Body of pancreas (tissue), 4 donors: ENCODE measurements around the gene FEM1B. TPM values are rescaled to one million over a fixed set of nuclear protein-coding genes. Genes with fewer than 3 reads are reported as not detected.

Experiments
- ATAC-seq: fragments of 150-250 bp; one replicate; pipeline ENCODE4 v1.9.1; 2016
- DNase-seq, 4 donors: peaks; one replicate each; pipeline ENCODE4 v3.0.0-alpha.2; 2019
- H3K27ac ChIP-seq, 4 donors: fragments of 200-600 bp; sonication (generic); 1 replicate in 3 of 4; 2 replicates in 1 of 4; pipeline versions ENCODE4 v1.5.1 to v1.6.1; 2016 to 2019; ENCODE audit warnings: mild to moderate bottlenecking in 1 of 4, mixed read lengths in 1 of 4, moderate library complexity in 1 of 4
- H3K27me3 ChIP-seq, 2 donors: fragments of 200-600 bp; sonication (generic); one replicate each; pipeline ENCODE4 v1.6.0; 2016; ENCODE audit warnings: mild to moderate bottlenecking in 1 of 2
- H3K36me3 ChIP-seq, 2 donors: fragments of 200-600 bp; sonication (generic); replicated peaks in 1 of 2; 2 replicates each; pipeline ENCODE4 v1.5.1; 2016; ENCODE audit warnings: low read depth in 2 of 2; ENCODE audit not compliant: insufficient read depth in 1 of 2
- H3K4me1 ChIP-seq: fragments of 200-600 bp; sonication (generic); one replicate; pipeline ENCODE4 v1.6.0; 2016
- H3K4me3 ChIP-seq, 2 donors: fragments of 200-600 bp; sonication (generic); 1 replicate in 1 of 2; 2 replicates in 1 of 2; pipeline ENCODE4 v1.5.1; 2016 to 2019
- H3K9me3 ChIP-seq, 3 donors: fragments of 200-600 bp; sonication (generic); 1 replicate in 2 of 3; 2 replicates in 1 of 3; pipeline ENCODE4 v1.5.1; 2016
- CTCF ChIP-seq, 7 experiments: fragments of 450-650 bp in 4 of 7; fragments of 200-600 bp in 3 of 7; sonication (generic) in 3 of 7; IDR thresholded peaks; one replicate each; pipeline ENCODE4 v1.5.1; 2016 to 2019; ENCODE audit warnings: antibody characterized with exemption in 7 of 7
- POLR2A ChIP-seq, 3 donors: fragments of 450-650 bp; IDR thresholded peaks; one replicate each; pipeline ENCODE4 v1.6.1; 2016; ENCODE audit warnings: antibody characterized with exemption in 3 of 3, mild to moderate bottlenecking in 2 of 3
- WGBS, 2 donors: methylation state at CpG; one replicate each; pipeline ENCODE4 v1.1.5; 2017; 5-methylcytosine and 5-hydroxymethylcytosine counted together
- intact Hi-C: fragments of 100-400 bp; cut with DNase I; formaldehyde crosslinking; loops from one replicate; pipeline ENCODE4 v1.15.1; 2023
- total RNA-seq, 2 donors: library from RNA; depleted of rRNA; stranded (reverse); fragments of >200 nt; gene quantifications; one replicate each; pipeline ENCODE4 v1.1.0, GENCODE V29; 2016

Gene FEM1B
- total RNA-seq, 2 donors from 2014 or later, result 10.5 to 19.7 TPM

DNA sequence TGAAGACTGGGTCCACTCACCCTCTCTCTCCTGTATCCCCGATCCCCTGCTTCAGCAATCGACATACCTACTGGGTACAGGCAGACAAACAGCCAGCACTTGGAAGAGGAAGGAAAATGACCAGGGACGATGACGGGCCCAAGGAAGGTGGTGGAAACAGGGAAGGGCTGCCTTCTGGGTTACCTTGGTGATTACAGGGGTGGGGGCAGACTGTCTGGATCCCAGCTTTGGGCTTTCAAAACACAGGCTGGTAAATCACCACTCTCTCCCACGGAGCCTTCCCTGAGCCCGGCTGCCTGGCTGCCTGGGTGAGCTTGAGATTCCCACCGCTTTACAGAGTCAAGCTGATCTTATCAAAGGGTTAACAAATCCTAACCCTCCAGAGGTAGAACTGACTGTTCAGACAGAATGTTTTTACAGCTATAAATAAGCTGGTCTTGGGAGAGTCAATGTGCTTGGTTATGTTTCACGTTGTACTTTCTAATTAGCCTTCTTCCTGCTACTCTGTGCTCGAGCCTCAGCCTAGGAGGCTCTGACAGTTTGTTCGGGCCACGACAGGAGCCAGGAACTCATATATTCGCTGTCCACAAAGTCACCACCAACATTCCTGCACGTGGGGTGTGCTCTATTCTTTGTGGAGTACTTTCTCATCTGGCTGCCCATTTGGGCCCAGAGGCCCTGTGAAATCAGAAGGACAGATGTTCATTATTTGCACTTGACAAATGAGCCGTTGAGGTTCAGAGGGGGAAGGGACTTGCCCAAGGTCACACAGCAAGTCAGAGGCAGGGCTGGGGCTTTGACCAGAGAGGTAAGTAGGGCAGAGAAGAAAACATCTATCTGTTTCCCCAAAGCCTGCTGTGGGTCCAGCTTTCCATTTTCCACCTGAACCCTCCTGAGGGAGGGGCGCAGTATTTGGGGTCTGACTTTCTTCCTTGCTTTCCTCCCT lies 63.5 kb downstream of the FEM1B start:
- no peak for TF ChIP-seq CTCF (IDR thresholded peaks at IDR 0.05)
- TF ChIP-seq POLR2A (IDR thresholded peaks at IDR 0.05), result no peak
- WGBS, 2 donors, result 64 to 68% methylated on average over 15 of the region's 15 CpGs
- H3K27ac ChIP-seq, result no peak overlapping the region
- no peaks in the 10 kb centered on the region for H3K36me3 ChIP-seq
- H3K4me3 ChIP-seq, result no peak overlapping the region
- H3K4me1 ChIP-seq, result no peaks in the 10 kb centered on the region
- no peaks in the 10 kb centered on the region for H3K9me3 ChIP-seq
- ATAC-seq (no peak), DNase-seq (no peak)
- H3K27me3 ChIP-seq, result no peaks in the 10 kb centered on the region
- intact Hi-C loops, result no loop called here

DNA sequence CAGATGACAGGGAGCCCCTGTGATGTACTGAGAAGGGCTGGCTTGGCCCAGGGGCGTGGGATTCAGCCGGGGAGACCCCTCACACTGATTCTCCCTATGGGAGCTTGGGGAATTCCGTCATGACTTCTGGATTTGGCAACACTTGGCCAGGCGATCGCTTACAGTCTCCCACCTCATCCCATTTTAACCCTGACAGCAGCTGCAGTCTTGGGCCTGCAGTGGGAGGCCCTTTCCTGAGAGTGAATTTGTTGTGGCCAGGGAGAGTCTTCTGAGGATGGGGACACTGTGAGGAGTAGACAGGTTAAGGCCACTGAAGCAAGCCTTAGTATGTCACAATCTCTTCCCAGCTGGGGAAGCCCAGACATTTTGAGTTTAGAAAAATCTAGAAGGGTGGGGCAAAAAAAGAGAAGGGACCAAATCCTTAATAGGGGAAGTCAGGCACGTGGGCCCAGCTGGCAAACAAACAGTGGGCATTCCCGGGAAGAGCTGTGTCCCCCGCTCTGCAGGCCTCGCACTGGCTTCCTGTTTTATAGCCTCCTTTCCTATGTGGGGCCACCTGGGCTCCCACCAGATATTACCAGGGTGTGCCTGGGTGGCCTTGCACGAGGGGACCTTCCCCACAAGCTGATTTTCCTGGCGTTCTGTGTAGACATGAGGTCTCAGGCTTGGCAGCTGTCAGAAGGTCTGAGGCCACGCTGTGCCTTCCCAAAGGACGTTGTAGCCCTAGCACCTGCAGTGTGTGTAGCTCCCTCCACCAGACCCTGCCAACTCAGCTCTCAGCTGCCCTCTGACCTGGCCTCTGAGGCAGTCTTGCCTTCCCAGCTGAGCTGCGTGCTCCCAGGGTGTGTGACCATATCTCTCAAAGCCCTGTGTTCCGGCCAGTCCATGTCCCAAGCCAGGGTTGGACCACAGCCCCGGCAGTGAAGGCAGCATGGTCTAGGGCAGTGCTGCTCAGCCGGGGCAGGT lies 64.5 kb downstream of the FEM1B start:
- no peaks in the 10 kb centered on the region for H3K27me3 ChIP-seq
- H3K4me3 ChIP-seq, result no peak overlapping the region
- no peak overlapping the region for H3K27ac ChIP-seq
- no peak for TF ChIP-seq POLR2A (IDR thresholded peaks at IDR 0.05)
- TF ChIP-seq CTCF (IDR thresholded peaks at IDR 0.05), result no peak
- WGBS, 2 donors, result 65 to 84% methylated on average over 16 of the region's 17 CpGs
- ATAC-seq (no peak), DNase-seq (no peak)
- no peaks in the 10 kb centered on the region for H3K9me3 ChIP-seq
- intact Hi-C loops, result no loop called here
- H3K4me1 ChIP-seq, result no peaks in the 10 kb centered on the region
- no peaks in the 10 kb centered on the region for H3K36me3 ChIP-seq

DNA sequence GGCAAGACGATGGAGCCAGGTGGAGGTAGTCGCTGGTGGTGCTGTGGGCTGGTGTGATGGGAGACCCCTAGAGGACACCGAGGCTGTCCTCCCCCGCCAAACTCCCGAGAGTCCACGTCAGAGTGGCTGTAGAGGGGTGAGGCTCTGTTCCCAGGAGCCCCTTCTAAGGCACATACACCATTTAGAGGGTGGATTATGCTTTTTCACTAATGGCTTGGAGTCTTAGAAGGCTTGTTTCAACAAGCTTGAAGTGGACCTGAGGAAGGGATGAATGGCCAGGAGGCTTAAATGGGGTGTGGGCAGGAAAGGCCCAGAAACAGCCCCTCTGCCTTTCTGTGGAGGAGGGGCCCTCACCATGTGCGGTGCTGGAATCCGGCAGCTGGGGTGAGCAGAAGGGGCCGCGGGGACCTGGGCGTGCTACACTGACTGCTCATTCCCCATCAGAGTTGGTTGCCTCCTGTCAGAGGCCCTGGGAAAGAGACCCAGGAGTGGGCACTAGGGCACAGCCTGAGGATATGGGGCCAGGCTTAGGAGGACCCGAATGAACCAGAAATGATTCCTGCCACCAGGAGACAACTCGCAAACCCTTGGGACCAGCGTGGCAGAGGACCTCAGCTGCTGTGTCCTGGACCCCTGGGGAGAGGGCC lies 66.2 kb downstream of the FEM1B start:
- ATAC-seq (no peak), DNase-seq (no peak)
- Histone ChIP-seq H3K4me1 (no peaks in the 10 kb centered on the region), H3K9me3 (no peaks in the 10 kb centered on the region), H3K27me3 (no peaks in the 10 kb centered on the region), H3K36me3 (no peaks in the 10 kb centered on the region), H3K27ac (no peak overlapping the region), H3K4me3 (no peak overlapping the region)
- no peak for TF ChIP-seq CTCF (IDR thresholded peaks at IDR 0.05)
- TF ChIP-seq POLR2A (IDR thresholded peaks at IDR 0.05), result no peak
- intact Hi-C loops, result no loop called here
- 82 to 86% methylated on average over 13 to 14 of the region's 14 CpGs for WGBS, 2 donors

DNA sequence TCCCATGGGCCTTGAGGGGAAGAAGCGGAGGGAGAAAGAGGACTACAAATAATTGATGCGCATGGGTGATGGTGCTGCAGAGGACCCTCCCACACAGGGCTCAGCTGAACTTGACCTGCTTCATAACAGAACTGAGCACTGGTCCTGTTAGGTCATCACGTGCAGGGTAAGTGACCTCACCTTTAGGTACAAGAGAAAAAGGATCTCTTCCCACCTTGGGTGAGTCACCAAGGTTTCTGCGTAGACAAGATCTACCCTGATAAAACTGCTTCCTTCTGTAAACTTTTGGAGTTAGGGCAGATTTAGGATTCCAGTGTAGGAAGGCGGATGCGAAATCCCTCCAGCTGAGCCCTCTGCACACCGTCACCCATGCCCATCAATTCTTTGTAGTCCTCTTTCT lies 67.1 kb downstream of the FEM1B start:
- Histone ChIP-seq H3K4me3 (no peak overlapping the region), H3K36me3 (no peaks in the 10 kb centered on the region), H3K9me3 (no peaks in the 10 kb centered on the region), H3K4me1 (no peaks in the 10 kb centered on the region), H3K27ac (no peak overlapping the region), H3K27me3 (no peaks in the 10 kb centered on the region)
- intact Hi-C loops, result no loop called here
- DNase-seq (no peak), ATAC-seq (no peak)
- WGBS, 2 donors, result 81 to 88% methylated on average over 7 of the region's 7 CpGs
- TF ChIP-seq CTCF (IDR thresholded peaks at IDR 0.05), result no peak
- TF ChIP-seq POLR2A (IDR thresholded peaks at IDR 0.05), result no peak

Other genes with a start within 250 kb of the FEM1B start
- gene PIAS1, start 223.4 kb upstream of the FEM1B start, total RNA-seq, result 10 to 100 TPM; 24.1 to 63.3 TPM
- gene CALML4, start 72.4 kb upstream of the FEM1B start, total RNA-seq, result 10 to 100 TPM in 1 of 2 donors, 1 to 10 TPM in 1; 3.3 to 12.7 TPM
- gene CLN6, start 48.0 kb upstream of the FEM1B start, total RNA-seq, result 10 to 100 TPM; 12.7 to 21.1 TPM
- gene ITGA11, start 154.4 kb downstream of the FEM1B start, total RNA-seq, result 1 to 10 TPM in 1 of 2 donors, under 1 TPM in 1; 0.99 to 1.0 TPM